Islet precursor cell (in vitro differentiated cells): ENCODE measurements around the gene OSBPL10.
"Not testable (repeated sequence)": the region's sequence is repeated elsewhere in the genome, so short reads cannot be mapped to it uniquely, and the experiment has no call there.

ENCODE experiments used
- DNase-seq: peaks from one replicate; pipeline ENCODE4 v3.0.0-alpha.2; 2018

OSBPL10 gene

GRCh38 chr3:31981206-31982181 is at the start of gene OSBPL10, which contains the start of gene ZNF860:
TSS of gene OSBPL10 (minus strand) at chr3:31981262. CDS start at chr3:31981179, 83 bp downstream.
TSS of gene ZNF860 (plus strand) at chr3:31981750. CDS start at chr3:31989080, 7,330 bp downstream.
- DNase-seq = peak; percentile 93

GRCh38 chr3:32026593-32026992 is 45.5 kb upstream of the OSBPL10 start:
- no peak for DNase-seq

GRCh38 chr3:32022947-32023346 is 41.9 kb upstream of the OSBPL10 start:
- no peak for DNase-seq

GRCh38 chr3:32021748-32022147 is 40.7 kb upstream of the OSBPL10 start:
- no peak for DNase-seq

- no peak for DNase-seq
These were observed 40.1 kb upstream of the OSBPL10 start for GRCh38 chr3:32021155-32021554.

GRCh38 chr3:32018757-32019564 is 37.9 kb upstream of the OSBPL10 start:
- no peak for DNase-seq

GRCh38 chr3:32017286-32017685 is 36.2 kb upstream of the OSBPL10 start:
- no peak for DNase-seq

GRCh38 chr3:32015638-32016037 is 34.6 kb upstream of the OSBPL10 start:
- not testable (repeated sequence) for DNase-seq

- not testable (repeated sequence) for DNase-seq
These were observed 29.6 kb upstream of the OSBPL10 start for GRCh38 chr3:32010699-32011098.

GRCh38 chr3:32009957-32010356 is 28.9 kb upstream of the OSBPL10 start:
- no peak for DNase-seq

GRCh38 chr3:32009101-32009500 is 28.0 kb upstream of the OSBPL10 start:
- DNase-seq = no peak

GRCh38 chr3:32004113-32004765 is 23.2 kb upstream of the OSBPL10 start:
- peak; percentile 68 for DNase-seq

GRCh38 chr3:32003380-32003779 is 22.3 kb upstream of the OSBPL10 start:
- no peak for DNase-seq

GRCh38 chr3:32002561-32003368 is 21.7 kb upstream of the OSBPL10 start:
- DNase-seq = no peak

- DNase-seq = no peak
These were observed 19.8 kb upstream of the OSBPL10 start for GRCh38 chr3:32000877-32001276.

- no peak for DNase-seq
These were observed 18.9 kb upstream of the OSBPL10 start for GRCh38 chr3:31999907-32000439.

GRCh38 chr3:31997500-31997899 is 16.4 kb upstream of the OSBPL10 start:
- no peak for DNase-seq

GRCh38 chr3:31996195-31996594 is 15.1 kb upstream of the OSBPL10 start:
- no peak for DNase-seq

- DNase-seq = not testable (repeated sequence)
These were observed 14.0 kb upstream of the OSBPL10 start for GRCh38 chr3:31995026-31995425.

GRCh38 chr3:31993843-31994242 is 12.8 kb upstream of the OSBPL10 start:
- DNase-seq = no peak

- not testable (repeated sequence) for DNase-seq
These were observed 11.9 kb upstream of the OSBPL10 start for GRCh38 chr3:31992995-31993394.

GRCh38 chr3:31988271-31988670 is 7.2 kb upstream of the OSBPL10 start:
- DNase-seq = no peak
